ENCODE data around the gene FCRL2. TPM values are rescaled to one million over a fixed set of nuclear protein-coding genes. Genes with fewer than 3 reads are reported as not detected.
"Not testable (repeated sequence)": the region's sequence is repeated elsewhere in the genome, so short reads cannot be mapped to it uniquely, and the experiment has no call there.

FCRL2 gene
- total RNA-seq, 1 donor from 2014 or later: not detected

GRCh38 chr1:157748262-157748817 lies 28.6 kb downstream of the FCRL2 start:
- no peak for DNase-seq

- DNase-seq: no peak
Observed at GRCh38 chr1:157739229-157739901, 37.6 kb downstream of the FCRL2 start.

GRCh38 chr1:157735991-157736390 lies 40.9 kb downstream of the FCRL2 start:
- DNase-seq: not testable (repeated sequence)

GRCh38 chr1:157734321-157734720 lies 42.6 kb downstream of the FCRL2 start:
- no peak for DNase-seq

- DNase-seq: no peak
Observed at GRCh38 chr1:157732755-157733154, 44.2 kb downstream of the FCRL2 start.

- no peak for DNase-seq
Observed at GRCh38 chr1:157725221-157725577, 51.7 kb downstream of the FCRL2 start.

GRCh38 chr1:157724537-157725220 lies 52.3 kb downstream of the FCRL2 start:
- DNase-seq: no peak

GRCh38 chr1:157723157-157723556 lies 53.8 kb downstream of the FCRL2 start:
- no peak for DNase-seq

GRCh38 chr1:157721985-157722384 lies 54.9 kb downstream of the FCRL2 start:
- DNase-seq: no peak

GRCh38 chr1:157715736-157716135 lies 61.2 kb downstream of the FCRL2 start:
- no peak for DNase-seq

GRCh38 chr1:157711802-157712201 lies 65.1 kb downstream of the FCRL2 start:
- DNase-seq: no peak

GRCh38 chr1:157704878-157705277 lies 72.1 kb downstream of the FCRL2 start:
- no peak for DNase-seq

GRCh38 chr1:157703981-157704380 lies 73.0 kb downstream of the FCRL2 start:
- DNase-seq: no peak

- DNase-seq: no peak
Observed at GRCh38 chr1:157702308-157702825, 74.6 kb downstream of the FCRL2 start.

- no peak for DNase-seq
Observed at GRCh38 chr1:157700732-157701131, 76.2 kb downstream of the FCRL2 start, which contains the start of gene FCRL3. TSS of gene FCRL3 (minus strand) at chr1:157700769. CDS start at chr1:157700489, 280 bp downstream.

GRCh38 chr1:157700305-157700704 lies 76.6 kb downstream of the FCRL2 start:
- no peak for DNase-seq

GRCh38 chr1:157697781-157698569 lies 79.0 kb downstream of the FCRL2 start:
- DNase-seq: no peak

- DNase-seq: no peak
Observed at GRCh38 chr1:157696966-157697628, 79.8 kb downstream of the FCRL2 start.

All from dermis blood vessel endothelial cell (primary cell).